Caco-2 (cell line): ENCODE data around the gene DNMT3L. TPM values are rescaled to one million over a fixed set of nuclear protein-coding genes. Genes with fewer than 3 reads are reported as not detected.

Experiments
- BruUV-seq: library from RNA; stranded (reverse); fragments of 400-500 nt; replicated peaks from 2 replicates; lab custom pipeline; 2021; lab: Mats Ljungman, UMichigan
- CTCF ChIA-PET: fragments of 300-600 bp; sonication (Branson Sonifier 250); formaldehyde crosslinking; loops from one replicate; lab custom pipeline; 2022; ENCODE audit warnings: antibody characterized with exemption; lab: Charles Lee
- POLR2A ChIA-PET: fragments of 300-600 bp; sonication (Branson Sonifier 250); formaldehyde crosslinking; loops from one replicate; lab custom pipeline; 2022; ENCODE audit warnings: antibody characterized with exemption; lab: Charles Lee
- DNase-seq, 2 experiments: peaks; one replicate each; pipeline versions ENCODE4 v3.0.0 to v3.0.0-alpha.2; 2020 to 2022
- H3K27me3 ChIP-seq: replicated peaks from 2 replicates; pipeline ENCODE4 v1.6.0; 2011; ENCODE audit warnings: low read length; ENCODE audit not compliant: control insufficient read depth, insufficient read depth
- H3K36me3 ChIP-seq: 2 replicates; pipeline ENCODE4 v1.5.1; 2011; ENCODE audit warnings: low read length; ENCODE audit not compliant: control insufficient read depth, insufficient read depth
- H3K4me1 ChIP-seq: fragments of 250-450 bp; sonication (Bioruptor Pico); 2 replicates; pipeline ENCODE4 v1.5.1; 2020; ENCODE audit warnings: mild to moderate bottlenecking
- H3K4me3 ChIP-seq: 2 replicates; pipeline ENCODE4 v1.5.1; 2011; ENCODE audit warnings: low read depth, mild to moderate bottlenecking, control low read depth, low read length
- H3K9me3 ChIP-seq: fragments of 250-450 bp; sonication (Bioruptor Pico); 2 replicates; pipeline ENCODE4 v1.5.1; 2020; ENCODE audit warnings: mild to moderate bottlenecking, moderate library complexity
- H3K27ac Mint-ChIP-seq: one replicate; pipeline ENCODE4 v1.8.0; 2022; ENCODE audit warnings: mixed read lengths; ENCODE audit not compliant: unreplicated experiment
- H3K27me3 Mint-ChIP-seq: one replicate; pipeline ENCODE4 v1.8.0; 2022; ENCODE audit warnings: mixed read lengths; ENCODE audit not compliant: insufficient read depth, unreplicated experiment
- H3K36me3 Mint-ChIP-seq: one replicate; pipeline ENCODE4 v1.8.0; 2022; ENCODE audit warnings: mild to moderate bottlenecking, mixed read lengths; ENCODE audit not compliant: insufficient read depth, unreplicated experiment
- H3K4me1 Mint-ChIP-seq: one replicate; pipeline ENCODE4 v1.8.0; 2022; ENCODE audit warnings: low read depth, mixed read lengths; ENCODE audit not compliant: unreplicated experiment
- H3K4me3 Mint-ChIP-seq: one replicate; pipeline ENCODE4 v1.8.0; 2022; ENCODE audit warnings: mild to moderate bottlenecking, moderate library complexity, mixed read lengths; ENCODE audit not compliant: unreplicated experiment
- H3K9me3 Mint-ChIP-seq: one replicate; pipeline ENCODE4 v1.8.0; 2022; ENCODE audit warnings: mixed read lengths; ENCODE audit not compliant: unreplicated experiment
- CTCF ChIP-seq, 2 experiments: fragments of 200-600 bp in 1 of 2; IDR thresholded peaks; 1 replicate in 1 of 2; 2 replicates in 1 of 2; pipeline versions ENCODE4 v1.5.1 to v1.8.0; 2011 to 2022; ENCODE audit warnings: antibody characterized with exemption in 1 of 2, control low read depth in 1 of 2, inconsistent platforms in 1 of 2, low read depth in 1 of 2, low read length in 1 of 2, mild to moderate bottlenecking in 1 of 2, moderate library complexity in 1 of 2; ENCODE audit not compliant: insufficient read depth in 1 of 2, severe bottlenecking in 1 of 2, unreplicated experiment in 1 of 2
- intact Hi-C: fragments of 100-400 bp; cut with micrococcal nuclease; formaldehyde crosslinking; loops from one replicate; pipeline ENCODE4 v1.10.0; 2022; ENCODE audit not compliant: unreplicated experiment
- total RNA-seq: library from RNA; stranded (reverse); gene quantifications from 2 replicates; pipeline ENCODE4 v1.2.3, GENCODE V29; 2022

The DNMT3L gene
- total RNA-seq, 1 experiment from 2014 or later, result 0.95 TPM

- ChIA-PET POLR2A (no interaction called here), CTCF (no interaction called here)
- Histone ChIP-seq H3K4me1 (no peaks in the 10 kb centered on the region), H3K27me3 (no peaks in the 10 kb centered on the region), H3K9me3 (no peaks in the 10 kb centered on the region), H3K4me3 (no peak overlapping the region), H3K36me3 (no peaks in the 10 kb centered on the region)
- Mint-ChIP-seq H3K27me3 (no peaks in the 10 kb centered on the region), H3K9me3 (no peaks in the 10 kb centered on the region), H3K4me3 (no peak overlapping the region), H3K4me1 (no peaks in the 10 kb centered on the region), H3K36me3 (no peaks in the 10 kb centered on the region), H3K27ac (no peak overlapping the region)
- DNase-seq, result no peak
- BruUV-seq, result no TSS peak
- TF ChIP-seq CTCF (IDR thresholded peaks at IDR 0.05; ENCODE audit: insufficient read depth in 1 of 2, low read depth in 1 of 2, low read length in 1 of 2, severe bottlenecking in 1 of 2, unreplicated experiment in 1 of 2), result no peak
- intact Hi-C loops, result no loop called here
Measured at GRCh38 chr21:44282370-44282769, 20.7 kb upstream of the DNMT3L start.

DNA sequence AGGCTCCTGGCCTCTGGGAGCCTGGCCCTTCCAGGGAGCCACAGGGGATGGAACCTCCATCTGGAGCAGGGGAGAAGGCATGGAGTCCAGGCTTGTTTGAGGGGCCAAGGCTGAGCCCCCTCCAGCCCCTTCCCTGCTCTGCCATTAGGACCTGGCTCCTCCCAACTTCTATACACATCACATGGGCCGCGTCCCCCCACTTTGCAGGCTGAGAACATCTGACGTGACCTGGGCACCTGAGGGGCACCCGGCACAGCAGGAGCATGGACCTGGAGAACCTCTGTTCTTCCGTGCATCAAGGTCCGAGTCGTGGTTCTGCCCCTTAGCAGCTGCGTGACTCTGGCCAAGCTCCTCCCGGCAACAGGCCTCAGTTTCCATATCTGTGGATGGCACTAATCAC, 20.1 kb upstream of the DNMT3L start:
- H3K27me3 Mint-ChIP-seq, result no peaks in the 10 kb centered on the region
- no peaks in the 10 kb centered on the region for H3K27me3 ChIP-seq
- H3K4me1 Mint-ChIP-seq, result no peaks in the 10 kb centered on the region
- no peaks in the 10 kb centered on the region for H3K9me3 ChIP-seq
- no peaks in the 10 kb centered on the region for H3K36me3 ChIP-seq
- DNase-seq, result no peak
- intact Hi-C loops, result no loop called here
- H3K4me1 ChIP-seq, result no peaks in the 10 kb centered on the region
- ChIA-PET CTCF (no interaction called here), POLR2A (no interaction called here)
- H3K27ac Mint-ChIP-seq, result no peak overlapping the region
- H3K36me3 Mint-ChIP-seq, result no peaks in the 10 kb centered on the region
- no peak for TF ChIP-seq CTCF (IDR thresholded peaks at IDR 0.05; ENCODE audit: insufficient read depth in 1 of 2, low read depth in 1 of 2, low read length in 1 of 2, severe bottlenecking in 1 of 2, unreplicated experiment in 1 of 2)
- no peaks in the 10 kb centered on the region for H3K9me3 Mint-ChIP-seq
- BruUV-seq, result no TSS peak
- no peak overlapping the region for H3K4me3 ChIP-seq
- no peak overlapping the region for H3K4me3 Mint-ChIP-seq

DNA sequence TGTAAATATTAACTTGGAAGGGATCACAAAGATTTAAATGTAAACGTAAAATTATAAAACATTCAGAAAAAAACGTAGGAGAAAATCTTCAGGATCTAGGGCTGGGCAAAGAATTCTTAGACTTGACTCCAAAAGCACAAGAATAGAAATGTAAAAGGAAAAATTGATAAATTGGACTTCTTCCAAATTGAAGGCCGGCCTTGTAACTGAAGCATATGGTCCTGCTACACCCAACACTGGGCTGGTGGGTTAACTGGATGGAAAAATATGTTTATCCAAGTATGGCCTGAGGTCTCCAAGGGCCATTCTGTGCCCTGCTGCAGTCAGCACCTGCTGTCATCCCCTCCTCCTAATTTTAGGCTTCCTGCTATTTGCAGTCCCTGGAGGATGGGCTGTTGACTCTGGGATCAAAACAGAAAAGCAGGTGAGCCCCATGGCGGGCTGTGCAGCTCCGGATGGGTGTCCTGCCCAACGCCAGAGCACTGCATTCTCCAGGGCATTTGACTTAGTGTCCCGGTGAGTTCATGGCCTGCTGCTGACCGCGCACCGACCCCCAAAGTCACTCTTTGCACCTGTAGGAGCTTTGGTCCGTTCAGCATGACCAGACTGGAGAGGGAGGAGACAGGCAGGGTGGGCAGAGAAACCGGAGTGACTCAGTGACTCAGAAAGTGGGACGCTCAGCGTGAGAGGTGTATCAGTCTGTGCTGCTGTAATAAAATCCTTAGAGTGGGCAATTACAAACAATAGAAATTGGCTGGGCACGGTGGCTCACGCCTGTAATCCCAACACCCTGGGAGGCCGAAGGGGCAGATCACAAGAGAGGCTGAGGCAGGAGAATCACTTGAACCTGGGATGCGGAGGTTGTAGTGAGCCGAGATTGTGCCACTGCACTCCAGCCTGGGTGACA, 17.9 kb upstream of the DNMT3L start:
- intact Hi-C loops, result no loop called here
- CTCF ChIA-PET, result no interaction called here
- BruUV-seq, result no TSS peak

More for the DNA sequence above, 17.9 kb upstream of the DNMT3L start:
- H3K4me3 ChIP-seq, result no peak overlapping the region
- no peaks in the 10 kb centered on the region for H3K27me3 Mint-ChIP-seq
- H3K9me3 ChIP-seq, result no peaks in the 10 kb centered on the region; the same call in 1 of the 2 replicates
- TF ChIP-seq CTCF (IDR thresholded peaks at IDR 0.05; ENCODE audit: insufficient read depth in 1 of 2, low read depth in 1 of 2, low read length in 1 of 2, severe bottlenecking in 1 of 2, unreplicated experiment in 1 of 2), result no peak
- H3K4me1 Mint-ChIP-seq, result no peaks in the 10 kb centered on the region
- DNase-seq, result no peak
- no peaks in the 10 kb centered on the region for H3K36me3 ChIP-seq
- H3K27me3 ChIP-seq, result no peaks in the 10 kb centered on the region
- H3K4me1 ChIP-seq, result no peaks in the 10 kb centered on the region
- H3K27ac Mint-ChIP-seq, result no peak overlapping the region
- POLR2A ChIA-PET, result no interaction called here
- no peak overlapping the region for H3K4me3 Mint-ChIP-seq
- H3K9me3 Mint-ChIP-seq, result no peaks in the 10 kb centered on the region
- H3K36me3 Mint-ChIP-seq, result no peaks in the 10 kb centered on the region
